HG02763 (cell line): ENCODE data around the gene WHRN.

Experiments
- ATAC-seq: cut with Tn5 transposase; IDR thresholded peaks from one replicate; pipeline ENCODE4 v1.9.1; 2021; ENCODE audit warnings: mild to moderate bottlenecking, moderate library complexity; ENCODE audit not compliant: unreplicated experiment

Gene WHRN

DNA sequence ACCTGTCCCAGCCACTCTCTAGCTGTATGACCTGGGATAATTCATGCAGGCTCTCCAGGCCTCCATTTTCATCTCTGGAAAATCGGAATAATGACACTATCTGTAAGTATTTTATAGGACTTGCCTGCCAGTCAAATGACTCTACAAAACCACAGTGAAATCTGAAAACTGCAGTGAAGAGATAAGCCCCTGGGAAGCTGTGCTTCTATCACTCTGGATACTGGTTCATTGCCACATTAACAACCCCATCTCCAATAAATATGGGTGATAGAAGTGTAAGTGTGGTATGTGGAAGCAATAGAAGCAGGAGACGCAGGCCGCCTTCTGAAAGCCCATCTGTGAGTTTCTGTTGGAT, 31.8 kb downstream of the WHRN start:
- no peak for ATAC-seq

DNA sequence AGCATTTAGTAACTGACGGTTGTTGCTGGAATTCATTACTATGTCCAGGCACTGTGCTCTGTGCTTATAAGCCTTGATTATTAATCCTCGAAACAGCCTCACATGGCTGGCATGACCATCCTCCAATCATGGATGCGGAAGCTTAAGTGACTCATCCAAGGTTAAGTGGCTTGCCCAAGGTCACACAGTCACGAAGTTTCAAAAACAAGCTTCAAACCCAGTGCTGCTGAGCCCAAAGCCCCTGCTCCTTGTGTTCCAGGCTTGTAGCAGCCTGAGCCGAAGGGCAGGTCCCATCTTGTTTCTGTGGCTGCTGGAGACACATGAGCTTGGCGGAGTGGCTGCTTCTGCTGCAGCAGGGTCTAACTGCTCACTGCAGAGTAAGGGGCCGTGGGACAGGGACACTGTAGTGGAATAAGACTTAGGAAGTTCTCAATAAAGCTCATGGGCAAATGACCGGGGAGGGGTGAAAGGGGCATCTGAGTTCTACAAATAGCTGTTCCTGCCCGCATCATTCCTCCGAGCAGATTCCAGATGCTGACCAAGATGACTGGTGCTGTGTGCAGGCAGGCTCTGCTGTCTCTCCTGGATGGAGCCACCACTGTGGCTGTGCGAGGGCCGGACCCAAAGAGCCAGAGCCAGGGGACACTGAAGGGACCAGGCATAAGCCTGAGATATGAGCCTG, 32.4 kb downstream of the WHRN start:
- no peak for ATAC-seq

DNA sequence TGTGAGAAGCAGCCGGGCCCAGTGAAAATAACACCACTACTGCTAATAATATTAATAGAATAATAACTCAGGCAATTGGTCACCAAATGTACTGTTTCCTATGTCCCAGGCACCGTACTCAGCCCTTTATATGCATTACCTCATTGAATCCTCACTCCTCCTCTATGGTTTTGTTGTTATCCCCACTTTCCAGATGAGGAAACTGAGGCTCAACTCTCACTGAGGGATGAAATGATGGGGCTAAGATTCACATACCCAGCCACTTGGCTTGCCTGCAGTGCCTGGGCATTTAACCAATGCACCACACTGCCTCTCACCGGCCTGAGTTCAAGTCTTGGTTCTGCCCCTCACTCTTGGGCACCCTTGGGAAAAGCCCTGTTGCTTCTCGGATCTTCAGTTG, 34.1 kb downstream of the WHRN start:
- no peak for ATAC-seq

DNA sequence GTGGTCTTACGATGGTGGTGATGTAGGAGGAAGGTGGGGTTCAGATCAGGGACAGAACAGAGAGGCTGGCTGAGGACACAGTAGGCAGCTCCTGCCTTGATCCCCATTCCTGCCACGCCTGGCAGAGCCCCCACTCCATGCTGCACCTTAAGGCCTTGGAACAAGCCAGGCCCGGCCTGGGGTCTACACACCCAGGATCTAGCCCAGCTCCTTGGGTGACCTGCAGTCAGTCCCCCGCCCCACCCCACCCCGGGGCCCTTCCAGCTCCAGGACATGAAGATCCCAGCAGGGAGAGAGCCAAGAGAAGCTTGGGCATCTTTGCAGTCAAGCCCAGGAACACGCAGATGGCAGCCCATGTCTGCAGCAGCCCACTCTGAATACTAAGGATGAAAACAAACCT, 34.7 kb downstream of the WHRN start:
- no peak for ATAC-seq

DNA sequence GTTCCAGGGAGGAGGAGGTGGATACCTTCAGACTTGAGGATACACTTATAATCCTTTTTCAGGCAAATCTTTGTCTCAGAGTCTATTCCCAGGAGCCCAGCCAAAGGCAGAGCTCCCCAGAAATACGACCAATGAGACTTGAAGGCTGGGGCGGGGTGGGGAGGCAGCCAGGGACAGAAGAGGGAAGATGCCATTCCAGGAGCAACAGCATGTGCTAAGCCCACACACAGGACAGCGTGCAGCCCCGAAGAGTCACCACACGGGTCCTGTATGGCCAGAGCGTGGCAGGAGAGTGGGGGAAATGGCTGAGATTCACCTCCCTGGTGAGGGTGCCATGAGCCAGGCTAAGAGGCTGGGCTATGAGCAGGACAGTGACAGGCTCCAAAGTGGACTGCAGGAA, 35.2 kb downstream of the WHRN start:
- ATAC-seq, result no peak

DNA sequence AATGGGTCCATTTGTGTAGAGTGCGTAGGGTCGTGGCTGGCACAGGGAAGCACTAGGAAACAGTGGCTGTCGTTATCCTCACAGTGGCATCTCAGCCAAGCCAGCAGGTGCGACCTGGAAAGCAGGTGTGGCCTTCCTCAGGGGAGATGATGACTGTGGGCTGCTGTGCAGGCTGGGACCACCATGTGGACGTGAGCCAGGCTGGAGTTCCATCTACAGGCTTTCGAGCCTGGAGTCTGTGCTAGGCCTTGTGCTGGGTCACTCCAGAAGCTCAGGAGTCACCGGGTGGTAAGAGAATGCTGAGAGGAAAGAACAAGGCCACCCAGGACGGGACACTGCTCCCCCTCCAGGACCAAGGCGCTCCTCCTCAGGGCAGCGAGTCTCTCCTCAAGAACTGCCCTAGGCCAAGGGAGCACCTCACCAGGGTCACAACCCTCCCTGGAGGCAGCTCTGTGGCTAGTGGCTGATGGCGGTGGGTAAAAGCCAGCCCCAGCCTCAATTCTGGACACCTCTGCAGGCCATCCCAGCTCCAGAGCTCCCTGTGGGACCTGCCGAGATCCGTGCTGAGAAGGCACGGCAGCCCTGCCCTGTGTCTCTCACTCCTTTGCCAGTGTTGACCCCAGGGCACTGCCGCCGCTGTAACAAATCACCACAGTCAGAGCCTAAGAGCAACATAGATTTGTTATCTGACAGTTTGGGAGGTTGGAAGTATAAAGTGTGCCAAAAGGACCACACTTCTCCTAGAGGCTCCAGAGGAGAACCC, 36.0 kb downstream of the WHRN start:
- ATAC-seq, result no peak

DNA sequence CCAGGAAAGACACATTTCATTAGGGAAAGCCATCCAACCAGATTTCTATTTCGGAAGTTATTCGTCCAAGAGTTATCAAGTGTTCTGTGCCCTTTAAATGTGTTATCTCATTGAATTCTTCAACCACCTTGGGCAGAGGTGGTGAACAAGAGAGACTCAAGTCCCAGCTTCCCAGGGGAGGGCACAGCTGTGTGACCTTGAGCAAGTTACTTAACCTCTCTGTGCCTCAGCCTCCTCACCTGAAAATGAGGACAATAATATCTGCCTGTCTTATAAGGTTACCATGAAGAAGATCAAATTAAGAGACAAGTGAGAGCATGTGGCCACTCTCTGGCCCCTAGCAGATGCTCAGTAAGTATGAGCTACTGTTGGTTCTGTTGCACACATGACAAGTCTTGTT, 37.4 kb downstream of the WHRN start:
- no peak for ATAC-seq

DNA sequence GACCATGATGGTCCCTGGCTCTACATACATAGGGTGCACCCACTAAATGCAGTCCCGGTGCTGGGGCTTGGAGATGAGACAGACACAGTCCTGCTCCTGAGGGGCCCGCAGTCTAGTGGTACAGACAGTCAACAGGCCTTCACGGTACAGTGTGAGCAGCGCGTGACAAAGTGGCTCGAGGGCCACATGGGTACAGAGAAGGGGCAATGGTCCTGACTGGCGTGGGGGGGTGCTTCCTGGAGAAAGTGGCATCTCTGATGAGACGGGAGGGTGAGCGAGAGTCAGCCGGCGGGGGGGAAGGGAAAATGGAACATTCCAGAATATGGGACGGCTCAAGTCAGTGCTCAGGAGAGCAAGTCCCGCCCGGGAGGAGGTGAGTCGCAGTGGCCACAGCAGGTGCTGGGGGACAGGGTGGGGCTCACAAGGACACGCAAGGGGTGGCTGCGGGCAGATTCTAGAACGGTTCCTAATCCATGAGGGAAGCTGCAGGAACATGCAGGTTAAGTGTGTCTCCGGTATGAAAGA, 38.0 kb downstream of the WHRN start:
- ATAC-seq, result no peak

DNA sequence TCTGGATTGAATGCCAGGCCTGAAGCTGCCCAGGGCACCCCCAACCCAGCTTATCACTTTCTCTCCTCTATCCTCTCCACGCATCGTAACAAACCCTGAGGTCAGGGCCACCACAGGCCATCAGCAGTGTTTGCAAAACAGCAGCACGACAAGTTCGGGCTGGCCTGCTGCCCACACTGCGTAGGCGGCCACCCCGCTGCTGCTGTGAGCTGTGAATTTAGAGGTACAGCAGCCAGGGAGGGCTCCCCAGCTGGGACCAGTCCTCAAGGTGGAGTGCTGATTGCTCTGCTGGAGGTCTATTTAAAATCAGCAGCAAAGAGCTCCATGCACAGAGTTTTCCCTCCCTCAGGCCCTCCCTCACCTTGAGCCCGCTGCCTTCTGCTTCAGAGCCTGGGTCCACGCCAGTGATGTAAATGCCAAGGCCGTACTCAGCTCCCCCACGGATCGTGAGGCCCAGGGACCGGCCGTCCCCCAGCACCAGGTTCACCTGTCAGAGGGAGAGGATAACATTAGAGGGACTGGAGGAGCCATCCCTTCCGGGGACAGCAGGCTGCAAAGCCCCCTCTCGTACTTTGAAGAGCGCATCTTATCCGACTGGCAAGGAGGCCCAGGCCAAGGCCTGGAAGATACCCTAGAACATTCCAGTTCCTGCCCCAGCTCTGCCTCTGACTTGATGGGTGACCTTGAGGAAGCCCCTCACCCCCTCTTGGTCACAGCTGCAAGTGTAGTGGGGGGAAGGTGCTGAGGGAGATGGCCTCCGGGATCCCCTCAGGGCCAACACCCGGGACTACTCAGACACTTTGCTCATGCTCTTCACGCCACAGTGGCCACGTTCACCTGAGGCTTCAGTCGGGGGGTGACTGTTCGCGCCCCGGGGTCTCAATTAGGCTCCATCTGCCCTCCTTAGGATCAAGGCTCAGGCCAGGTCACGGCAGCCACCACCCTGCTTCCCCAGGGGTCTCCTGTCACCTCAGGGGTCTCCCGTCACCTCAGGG, 39.1 kb downstream of the WHRN start:
- ATAC-seq, result no peak

DNA sequence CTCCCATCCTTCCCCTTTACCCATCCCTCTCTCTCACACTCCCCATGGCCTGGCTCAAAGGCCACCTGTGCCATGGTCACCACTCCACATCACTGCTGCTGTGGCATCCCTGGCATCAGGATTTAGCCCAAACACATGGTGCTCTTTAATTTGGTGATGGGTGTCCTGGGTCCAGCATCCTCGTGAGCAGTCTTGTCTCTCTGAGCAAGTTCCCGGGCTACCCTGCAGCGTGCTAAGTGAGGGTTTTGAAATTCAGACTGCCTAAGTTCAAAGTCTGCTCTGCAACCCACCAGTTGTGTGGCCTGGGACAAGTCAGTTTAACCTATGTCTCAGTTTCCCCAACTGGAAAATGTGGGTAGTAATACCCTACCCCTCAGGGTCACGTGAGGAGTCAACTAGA, 39.9 kb downstream of the WHRN start:
- no peak for ATAC-seq

DNA sequence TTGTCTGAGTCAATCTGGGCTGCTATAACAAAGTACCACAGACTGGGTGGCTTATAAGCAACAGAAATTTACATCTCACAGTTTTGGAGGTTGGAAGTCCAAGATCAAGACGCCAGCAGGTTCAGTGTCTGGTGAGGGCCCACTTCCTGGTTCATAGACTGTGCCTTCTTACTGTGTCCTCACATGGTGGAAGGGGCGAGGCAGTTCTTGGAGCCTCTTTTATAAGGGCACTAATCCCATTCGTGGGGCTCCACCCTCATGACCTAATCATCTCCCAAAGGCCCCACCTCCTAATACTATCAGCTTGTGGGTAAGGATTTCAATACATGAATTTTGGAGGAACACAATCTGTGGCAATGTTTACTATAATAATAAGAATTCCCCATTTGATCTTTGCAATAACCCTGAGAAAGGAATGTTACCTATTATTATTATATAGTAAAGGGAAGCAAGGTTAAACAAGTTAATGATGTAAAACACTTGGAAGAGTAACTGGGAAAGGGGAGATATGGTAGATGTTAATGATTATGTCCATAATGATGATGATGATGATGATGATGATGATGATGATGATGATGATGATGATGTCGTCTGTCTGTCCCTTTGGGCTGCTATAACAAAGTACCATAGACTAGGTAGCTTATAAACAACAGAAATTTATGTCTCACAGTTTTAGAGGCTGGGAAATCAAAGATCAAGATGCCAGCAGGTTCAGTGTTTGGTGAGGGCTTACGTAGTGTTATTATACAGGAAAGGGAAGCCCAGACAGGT, 40.8 kb downstream of the WHRN start:
- no peak for ATAC-seq

DNA sequence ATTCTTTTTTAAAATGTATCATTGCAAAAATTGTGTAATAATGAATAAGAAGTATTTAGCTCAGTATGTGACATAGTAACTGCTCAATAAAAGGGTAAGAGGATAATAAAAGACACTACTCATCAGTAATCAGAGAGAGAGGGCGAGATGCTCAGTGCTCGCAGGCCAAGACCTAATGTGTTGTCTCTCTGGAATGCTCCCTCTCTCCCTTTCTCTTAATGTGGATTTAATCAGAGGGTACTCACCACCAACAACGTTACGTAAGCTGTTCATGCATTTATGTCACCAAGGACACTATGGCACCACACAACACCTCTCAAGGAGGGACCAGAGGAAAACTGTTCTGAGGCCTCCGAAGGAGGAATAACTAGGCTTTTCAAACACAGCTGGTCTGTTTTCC, 42.5 kb downstream of the WHRN start:
- ATAC-seq, result no peak

DNA sequence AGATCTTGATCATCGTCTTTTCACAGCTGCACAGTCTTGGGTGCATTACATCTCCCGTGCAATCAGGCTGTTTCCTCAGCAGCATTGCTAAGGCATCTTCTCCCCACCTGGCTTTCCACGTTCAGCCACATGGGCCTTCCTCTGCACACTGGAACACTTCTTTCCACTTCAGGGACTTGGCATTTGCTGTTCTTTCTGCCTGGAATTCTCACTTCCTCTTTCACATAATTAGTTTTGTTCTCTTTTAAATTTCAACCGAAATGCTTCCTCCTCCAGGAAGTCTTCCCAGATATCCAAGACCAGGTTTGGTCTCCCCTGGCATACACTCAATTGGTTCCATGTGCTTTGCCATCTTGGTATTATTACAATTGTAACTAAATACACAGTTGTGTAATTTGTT, 43.8 kb downstream of the WHRN start:
- ATAC-seq, result no peak

DNA sequence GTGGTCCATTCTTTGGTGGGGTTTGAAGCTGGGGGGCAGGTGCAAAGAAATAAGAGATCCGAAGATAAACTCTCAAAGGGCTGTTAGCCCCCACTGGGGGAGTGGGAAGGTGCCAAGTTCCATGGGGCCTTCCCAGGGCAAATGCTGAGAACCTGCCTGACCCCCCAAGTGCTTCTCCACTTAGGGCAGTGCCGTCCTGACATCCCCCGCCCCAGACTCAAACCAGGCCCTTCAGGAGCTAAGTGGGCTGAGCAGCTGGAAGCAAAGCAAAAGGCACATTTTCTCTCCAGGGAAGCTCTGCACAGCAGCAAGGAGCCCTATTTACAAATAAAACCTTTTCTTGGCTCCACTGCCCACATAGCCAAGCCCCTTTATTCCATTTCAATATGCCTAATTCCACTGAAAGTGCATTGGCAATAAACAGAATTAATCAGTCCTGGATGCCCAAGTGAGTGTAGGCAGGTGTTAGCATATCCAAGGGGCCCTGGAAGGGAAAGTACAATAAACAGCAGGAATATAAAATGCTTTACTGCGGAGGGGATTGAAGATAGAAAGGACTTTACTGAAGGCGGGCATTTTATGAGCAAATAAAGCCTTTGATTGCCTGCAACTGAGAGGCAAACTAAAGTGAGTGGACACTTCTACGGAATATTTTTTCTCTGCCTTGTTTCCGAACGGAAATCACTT, 44.6 kb downstream of the WHRN start:
- ATAC-seq, result no peak

DNA sequence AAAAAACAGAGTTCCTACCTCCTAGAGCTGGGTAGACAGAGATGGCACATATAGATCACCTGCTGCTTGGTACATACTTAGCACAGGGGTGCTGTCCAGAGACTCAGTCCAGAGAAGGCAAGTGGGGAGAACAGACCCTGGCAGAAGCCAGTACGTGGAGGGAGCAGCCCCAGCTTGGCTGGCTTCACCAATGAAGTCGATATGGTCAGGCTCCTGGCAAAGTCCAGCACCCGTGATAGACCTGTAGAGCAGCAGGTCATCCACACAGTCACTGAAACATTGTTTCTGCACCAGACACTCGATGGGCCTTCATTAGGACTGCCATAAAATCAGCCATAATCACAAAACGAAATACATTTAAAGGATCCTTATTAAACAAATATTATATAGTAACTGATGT, 45.8 kb downstream of the WHRN start:
- no peak for ATAC-seq

DNA sequence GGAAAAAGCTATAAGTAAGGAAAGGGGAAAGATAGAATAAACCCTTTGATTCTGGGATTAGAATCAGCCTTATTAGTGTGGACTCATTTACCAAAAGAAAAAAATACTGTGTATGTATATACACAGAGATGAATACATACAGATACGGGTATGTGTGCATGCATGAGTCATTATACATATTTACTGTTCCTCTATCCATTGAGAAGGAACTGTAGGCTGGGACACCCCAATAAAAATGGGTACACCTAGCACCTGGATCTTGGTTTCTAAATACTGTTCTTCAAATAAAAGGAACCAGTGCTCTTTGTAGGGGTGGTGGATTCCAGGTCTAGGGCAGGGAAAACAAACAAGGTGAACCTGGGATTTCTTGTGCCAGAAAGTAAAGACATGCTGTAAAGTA, 48.3 kb downstream of the WHRN start:
- no peak for ATAC-seq

DNA sequence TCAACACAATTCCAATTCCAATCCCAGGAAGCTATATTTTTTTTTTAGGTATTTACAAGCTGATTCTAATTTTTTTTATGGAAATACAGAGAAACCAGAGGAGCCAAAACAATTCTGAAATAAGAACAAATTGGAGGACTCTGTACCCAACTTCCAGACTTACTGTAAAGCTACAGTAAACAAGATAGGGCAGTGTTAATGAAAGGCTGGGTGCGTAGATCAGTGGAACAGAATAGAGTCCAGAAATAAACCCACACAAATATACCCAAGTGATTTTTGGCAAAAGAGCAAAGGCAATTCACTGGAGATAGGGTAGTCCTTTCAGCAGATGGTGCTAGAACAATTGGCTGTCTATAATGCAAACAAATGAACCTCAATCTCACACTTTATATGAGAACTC, 50.6 kb downstream of the WHRN start:
- no peak for ATAC-seq

DNA sequence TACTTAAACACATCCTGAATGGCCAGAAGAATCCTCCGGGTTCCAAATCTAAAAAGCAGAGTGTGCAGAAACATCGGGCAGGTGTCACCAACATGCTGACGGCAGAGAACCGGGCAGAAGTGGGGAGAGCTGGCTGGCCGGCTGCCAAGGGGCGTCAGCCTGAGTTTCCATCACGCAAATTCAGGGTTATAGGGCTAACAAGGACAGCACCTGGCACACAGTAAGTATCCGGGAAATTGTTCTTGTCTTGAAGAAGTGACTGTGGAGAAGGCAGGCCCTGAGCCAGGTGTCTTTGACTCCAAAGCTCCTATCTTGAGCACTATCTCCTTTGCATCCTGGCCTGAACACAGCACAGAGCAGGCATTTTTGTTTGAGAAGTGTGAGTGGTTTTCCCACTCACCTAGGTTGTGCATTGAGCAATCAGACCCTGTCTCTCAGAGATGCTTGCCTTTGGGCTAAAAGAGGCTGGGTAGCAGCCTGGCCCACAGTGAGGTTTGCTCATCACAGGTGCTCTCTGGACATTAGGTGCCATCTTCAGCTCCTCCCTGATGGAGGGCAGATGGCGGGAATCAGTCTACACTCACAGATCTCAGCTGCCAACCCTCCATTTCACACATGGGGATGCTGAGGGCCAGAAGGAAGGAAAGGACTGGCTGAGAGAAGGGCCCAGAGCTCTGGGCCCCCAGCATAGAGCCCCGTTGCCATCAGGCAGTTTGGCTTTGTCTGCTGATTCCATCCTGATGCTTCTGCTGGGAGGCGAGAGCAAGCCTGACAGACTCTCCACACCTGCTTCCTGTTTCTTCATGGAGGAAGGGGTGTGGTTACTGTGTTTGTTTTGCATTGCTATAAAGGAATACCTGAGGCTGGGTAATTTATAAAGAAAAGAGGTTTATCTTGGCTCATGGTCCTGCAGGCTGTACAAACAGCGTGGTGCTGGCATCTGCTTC, 52.8 kb downstream of the WHRN start:
- peak; percentile 49 for ATAC-seq

DNA sequence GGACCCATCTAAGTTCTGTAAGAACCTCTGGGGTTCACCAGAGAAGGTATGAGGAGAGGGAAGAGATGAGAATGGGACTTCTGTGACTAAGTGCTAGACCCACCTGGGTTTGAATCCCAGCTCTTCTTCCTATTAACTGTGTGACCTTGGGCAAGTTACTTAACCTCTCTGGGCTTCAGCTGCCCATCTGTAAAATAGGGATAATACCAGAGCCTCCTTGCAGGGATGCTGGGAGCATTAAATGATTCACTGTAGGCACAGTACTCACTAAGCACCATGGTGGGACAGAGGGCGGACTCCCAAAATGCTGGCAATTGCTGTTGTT, 53.6 kb downstream of the WHRN start:
- no peak for ATAC-seq
